ENCODE results near the gene ZDHHC15. TPM values are rescaled to one million over a fixed set of nuclear protein-coding genes. Genes with fewer than 3 reads are reported as not detected.

Gene ZDHHC15, protein sequence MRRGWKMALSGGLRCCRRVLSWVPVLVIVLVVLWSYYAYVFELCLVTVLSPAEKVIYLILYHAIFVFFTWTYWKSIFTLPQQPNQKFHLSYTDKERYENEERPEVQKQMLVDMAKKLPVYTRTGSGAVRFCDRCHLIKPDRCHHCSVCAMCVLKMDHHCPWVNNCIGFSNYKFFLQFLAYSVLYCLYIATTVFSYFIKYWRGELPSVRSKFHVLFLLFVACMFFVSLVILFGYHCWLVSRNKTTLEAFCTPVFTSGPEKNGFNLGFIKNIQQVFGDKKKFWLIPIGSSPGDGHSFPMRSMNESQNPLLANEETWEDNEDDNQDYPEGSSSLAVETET
- total RNA-seq: under 0.01 and 0.06 TPM in 2 replicates

DNA sequence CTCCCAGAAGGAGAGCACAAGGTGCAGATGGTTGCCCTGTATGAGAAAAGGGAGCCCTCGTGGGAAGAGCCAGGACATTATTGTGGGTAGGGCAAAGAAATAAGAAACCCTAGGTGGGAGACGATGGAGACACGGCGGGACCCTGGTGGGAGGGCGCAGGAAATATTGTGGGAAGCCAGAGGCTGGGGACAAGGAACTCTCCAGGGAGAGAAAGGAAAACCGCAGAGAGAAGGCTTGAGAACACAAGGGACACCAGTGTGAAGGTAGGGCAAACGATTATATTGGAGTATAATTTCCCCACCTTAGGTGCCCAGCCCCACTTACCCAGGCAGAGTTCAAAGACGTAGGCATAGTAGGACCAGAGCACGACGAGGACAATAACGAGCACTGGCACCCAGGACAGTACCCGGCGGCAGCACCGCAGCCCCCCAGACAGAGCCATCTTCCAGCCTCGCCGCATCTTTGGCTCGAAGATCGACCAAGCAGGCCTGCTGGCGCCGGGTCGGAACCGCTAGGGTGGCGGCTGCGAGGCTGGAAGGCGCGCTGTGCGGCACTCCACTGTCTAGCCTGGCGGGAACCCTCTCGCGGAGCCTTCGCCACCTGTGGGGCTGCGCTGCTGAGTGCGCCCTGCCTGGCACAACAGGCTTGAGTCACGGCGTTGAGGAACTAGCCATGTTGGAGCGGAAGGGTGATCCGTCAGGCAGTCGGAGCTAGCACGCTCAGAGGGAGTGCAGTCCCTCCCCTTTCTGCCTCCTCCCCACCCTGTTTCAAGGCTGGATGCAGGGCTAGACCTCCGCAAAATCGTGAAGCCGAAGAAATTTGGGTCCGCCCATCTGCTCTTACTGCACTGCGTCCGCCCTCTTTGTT lies at the start of gene ZDHHC15:
TSS of gene ZDHHC15 (minus strand) at position 473 of the 867 bp plus-strand sequence. CDS start at position 460, 13 bp downstream.

Other genes starting within 250 kb of the ZDHHC15 start
- 11.2 and 21.8 TPM in 2 replicates for gene UPRT, start 249.0 kb downstream of the ZDHHC15 start, total RNA-seq